Panc1 (cell line): Measurements from ENCODE around the gene SHLD1. TPM values are rescaled to one million over a fixed set of nuclear protein-coding genes. Genes with fewer than 3 reads are reported as not detected.

ENCODE experiments used
- ATAC-seq: fragments of 200-7000 bp; cut with Tn5 transposase; 2 replicates; pipeline ENCODE4 v1.9.1; 2020; ENCODE audit warnings: mild to moderate bottlenecking, moderate library complexity
- BruUV-seq: library from RNA; stranded (reverse); fragments of 400-500 nt; replicated peaks from 2 replicates; lab custom pipeline; 2021; lab: Mats Ljungman, UMichigan
- CTCF ChIA-PET: fragments of 300-600 bp; sonication (Branson Sonifier 250); formaldehyde crosslinking; loops from one replicate; lab custom pipeline; 2022; ENCODE audit warnings: antibody characterized with exemption; lab: Charles Lee
- POLR2A ChIA-PET: fragments of 300-600 bp; sonication (Branson Sonifier 250); formaldehyde crosslinking; loops from one replicate; lab custom pipeline; 2022; ENCODE audit warnings: antibody characterized with exemption; lab: Charles Lee
- DNase-seq: peaks from one replicate; pipeline ENCODE4 v3.0.0-alpha.2; 2010; ENCODE audit warnings: low read depth, low spot score
- H3K27ac ChIP-seq: 2 replicates; pipeline ENCODE4 v1.5.1; 2011; ENCODE audit warnings: mild to moderate bottlenecking, low read length, inconsistent platforms
- H3K27me3 ChIP-seq: fragments of 200-500 bp; sonication (Bioruptor generic); 2 replicates; pipeline ENCODE4 v1.6.0; 2014; ENCODE audit warnings: low read length, inconsistent platforms; ENCODE audit not compliant: control insufficient read depth, insufficient read depth
- H3K36me3 ChIP-seq: fragments of 200-500 bp; sonication (Bioruptor generic); 2 replicates; pipeline ENCODE4 v1.5.1; 2014; ENCODE audit warnings: inconsistent platforms, mild to moderate bottlenecking, low read length, moderate library complexity; ENCODE audit not compliant: control insufficient read depth, insufficient read depth
- H3K4me1 ChIP-seq: 2 replicates; pipeline ENCODE4 v1.5.1; 2011; ENCODE audit warnings: inconsistent platforms, mild to moderate bottlenecking, low read length, moderate library complexity; ENCODE audit not compliant: control insufficient read depth, insufficient read depth
- H3K4me3 ChIP-seq, 2 experiments: 2 replicates each; pipeline ENCODE4 v1.5.1; 2011 to 2012; ENCODE audit warnings: low read depth in 2 of 2, low read length in 2 of 2, mild to moderate bottlenecking in 2 of 2, inconsistent platforms in 1 of 2, moderate library complexity in 1 of 2
- H3K9me3 ChIP-seq: fragments of 200-500 bp; sonication (Bioruptor generic); 2 replicates; pipeline ENCODE4 v1.5.1; 2014; ENCODE audit warnings: low read depth, mild to moderate bottlenecking, inconsistent platforms, low read length, moderate library complexity; ENCODE audit not compliant: control insufficient read depth, insufficient read depth
- POLR2AphosphoS5 ChIP-seq: IDR thresholded peaks from 2 replicates; pipeline ENCODE4 v1.6.1; 2012; ENCODE audit warnings: mild to moderate bottlenecking, low read depth, low read length, moderate library complexity
- SIN3A ChIP-seq: IDR thresholded peaks from 2 replicates; pipeline ENCODE4 v1.6.1; 2012; ENCODE audit warnings: low read depth, mild to moderate bottlenecking, low read length, moderate library complexity, borderline replicate concordance; ENCODE audit not compliant: insufficient read depth
- TCF7L2 ChIP-seq: IDR thresholded peaks from 2 replicates; pipeline ENCODE4 v1.6.1; 2011; ENCODE audit warnings: mild to moderate bottlenecking, low read depth, low read length, inconsistent platforms
- in situ Hi-C: cut with HindIII; loops from 2 replicates; pipeline ENCODE4 v1.10.0; 2016; ENCODE audit warnings: low sequenced_read_pairs, low pct_unique_long_range_greater_than_20kb
- intact Hi-C: fragments of 100-400 bp; cut with micrococcal nuclease; formaldehyde crosslinking; loops from one replicate; pipeline ENCODE4 v1.10.0; 2022; ENCODE audit not compliant: unreplicated experiment
- total RNA-seq: library from RNA; stranded (reverse); gene quantifications from one replicate; pipeline ENCODE4 v1.2.1, GENCODE V29; 2021; ENCODE audit not compliant: unreplicated experiment
- TF ChIP-seq, protein P1 (sequence below), 2 experiments: IDR thresholded peaks; 2 replicates each; pipeline ENCODE4 v1.6.1; 2011 to 2012; ENCODE audit warnings: low read depth in 2 of 2, control low read depth in 1 of 2, low read length in 1 of 2, mild to moderate bottlenecking in 1 of 2, moderate library complexity in 1 of 2; ENCODE audit not compliant: insufficient read depth in 1 of 2
- TF ChIP-seq, protein P2 (sequence below): fragments of 450-650 bp; IDR thresholded peaks from 2 replicates; pipeline ENCODE4 v1.5.1; 2017; ENCODE audit warnings: mild to moderate bottlenecking

SHLD1 gene
- total RNA-seq, 1 experiment from 2014 or later, result 4.3 TPM

DNA sequence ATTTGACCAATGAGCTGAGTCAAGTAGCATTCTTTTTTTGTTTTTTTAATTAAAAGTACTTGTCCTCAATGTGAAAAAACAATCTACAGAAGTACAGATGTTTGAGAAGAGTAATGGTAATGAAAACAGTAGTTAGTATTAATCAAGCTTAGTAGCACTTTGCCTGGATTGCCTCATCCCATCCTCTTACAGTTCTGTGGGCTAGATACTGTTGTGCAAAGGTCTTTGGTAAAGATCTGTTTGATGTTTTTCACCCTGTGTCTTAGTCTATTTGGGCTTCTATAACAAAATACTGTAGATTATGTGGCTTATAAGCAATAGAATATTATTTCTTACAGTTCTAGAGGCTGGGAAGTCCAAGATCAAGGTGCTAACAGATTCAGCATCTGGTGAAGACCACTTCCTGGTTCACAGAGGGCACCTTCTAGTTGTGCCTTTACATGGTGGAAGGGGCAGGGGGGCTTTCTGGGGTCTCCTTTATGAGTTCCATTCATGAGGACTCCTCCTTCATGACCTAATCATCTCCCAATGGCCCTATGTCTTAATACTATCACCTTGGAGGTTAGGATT lies 84.3 kb downstream of the SHLD1 start:
- ATAC-seq (no peak), DNase-seq (no peak)
- ChIA-PET CTCF (no interaction called here), POLR2A (no interaction called here)
- Histone ChIP-seq H3K36me3 (no peaks in the 10 kb centered on the region), H3K27me3 (no peaks in the 10 kb centered on the region), H3K4me1 (no peaks in the 10 kb centered on the region), H3K27ac (no peak overlapping the region), H3K9me3 (no peaks in the 10 kb centered on the region), H3K4me3 (no peak overlapping the region)
- intact Hi-C loops, result no loop called here
- BruUV-seq, result no TSS peak
- TF ChIP-seq TCF7L2 (no peak), POLR2AphosphoS5 (no peak)
- TF ChIP-seq, protein P1, sequence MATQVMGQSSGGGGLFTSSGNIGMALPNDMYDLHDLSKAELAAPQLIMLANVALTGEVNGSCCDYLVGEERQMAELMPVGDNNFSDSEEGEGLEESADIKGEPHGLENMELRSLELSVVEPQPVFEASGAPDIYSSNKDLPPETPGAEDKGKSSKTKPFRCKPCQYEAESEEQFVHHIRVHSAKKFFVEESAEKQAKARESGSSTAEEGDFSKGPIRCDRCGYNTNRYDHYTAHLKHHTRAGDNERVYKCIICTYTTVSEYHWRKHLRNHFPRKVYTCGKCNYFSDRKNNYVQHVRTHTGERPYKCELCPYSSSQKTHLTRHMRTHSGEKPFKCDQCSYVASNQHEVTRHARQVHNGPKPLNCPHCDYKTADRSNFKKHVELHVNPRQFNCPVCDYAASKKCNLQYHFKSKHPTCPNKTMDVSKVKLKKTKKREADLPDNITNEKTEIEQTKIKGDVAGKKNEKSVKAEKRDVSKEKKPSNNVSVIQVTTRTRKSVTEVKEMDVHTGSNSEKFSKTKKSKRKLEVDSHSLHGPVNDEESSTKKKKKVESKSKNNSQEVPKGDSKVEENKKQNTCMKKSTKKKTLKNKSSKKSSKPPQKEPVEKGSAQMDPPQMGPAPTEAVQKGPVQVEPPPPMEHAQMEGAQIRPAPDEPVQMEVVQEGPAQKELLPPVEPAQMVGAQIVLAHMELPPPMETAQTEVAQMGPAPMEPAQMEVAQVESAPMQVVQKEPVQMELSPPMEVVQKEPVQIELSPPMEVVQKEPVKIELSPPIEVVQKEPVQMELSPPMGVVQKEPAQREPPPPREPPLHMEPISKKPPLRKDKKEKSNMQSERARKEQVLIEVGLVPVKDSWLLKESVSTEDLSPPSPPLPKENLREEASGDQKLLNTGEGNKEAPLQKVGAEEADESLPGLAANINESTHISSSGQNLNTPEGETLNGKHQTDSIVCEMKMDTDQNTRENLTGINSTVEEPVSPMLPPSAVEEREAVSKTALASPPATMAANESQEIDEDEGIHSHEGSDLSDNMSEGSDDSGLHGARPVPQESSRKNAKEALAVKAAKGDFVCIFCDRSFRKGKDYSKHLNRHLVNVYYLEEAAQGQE (IDR thresholded peaks at IDR 0.05; ENCODE audit: insufficient read depth in 1 of 2, low read depth in 2 of 2, low read length in 1 of 2), result no peak
- TF ChIP-seq, protein P2, sequence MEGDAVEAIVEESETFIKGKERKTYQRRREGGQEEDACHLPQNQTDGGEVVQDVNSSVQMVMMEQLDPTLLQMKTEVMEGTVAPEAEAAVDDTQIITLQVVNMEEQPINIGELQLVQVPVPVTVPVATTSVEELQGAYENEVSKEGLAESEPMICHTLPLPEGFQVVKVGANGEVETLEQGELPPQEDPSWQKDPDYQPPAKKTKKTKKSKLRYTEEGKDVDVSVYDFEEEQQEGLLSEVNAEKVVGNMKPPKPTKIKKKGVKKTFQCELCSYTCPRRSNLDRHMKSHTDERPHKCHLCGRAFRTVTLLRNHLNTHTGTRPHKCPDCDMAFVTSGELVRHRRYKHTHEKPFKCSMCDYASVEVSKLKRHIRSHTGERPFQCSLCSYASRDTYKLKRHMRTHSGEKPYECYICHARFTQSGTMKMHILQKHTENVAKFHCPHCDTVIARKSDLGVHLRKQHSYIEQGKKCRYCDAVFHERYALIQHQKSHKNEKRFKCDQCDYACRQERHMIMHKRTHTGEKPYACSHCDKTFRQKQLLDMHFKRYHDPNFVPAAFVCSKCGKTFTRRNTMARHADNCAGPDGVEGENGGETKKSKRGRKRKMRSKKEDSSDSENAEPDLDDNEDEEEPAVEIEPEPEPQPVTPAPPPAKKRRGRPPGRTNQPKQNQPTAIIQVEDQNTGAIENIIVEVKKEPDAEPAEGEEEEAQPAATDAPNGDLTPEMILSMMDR, result no peak
- in situ Hi-C loops, result no loop called here

DNA sequence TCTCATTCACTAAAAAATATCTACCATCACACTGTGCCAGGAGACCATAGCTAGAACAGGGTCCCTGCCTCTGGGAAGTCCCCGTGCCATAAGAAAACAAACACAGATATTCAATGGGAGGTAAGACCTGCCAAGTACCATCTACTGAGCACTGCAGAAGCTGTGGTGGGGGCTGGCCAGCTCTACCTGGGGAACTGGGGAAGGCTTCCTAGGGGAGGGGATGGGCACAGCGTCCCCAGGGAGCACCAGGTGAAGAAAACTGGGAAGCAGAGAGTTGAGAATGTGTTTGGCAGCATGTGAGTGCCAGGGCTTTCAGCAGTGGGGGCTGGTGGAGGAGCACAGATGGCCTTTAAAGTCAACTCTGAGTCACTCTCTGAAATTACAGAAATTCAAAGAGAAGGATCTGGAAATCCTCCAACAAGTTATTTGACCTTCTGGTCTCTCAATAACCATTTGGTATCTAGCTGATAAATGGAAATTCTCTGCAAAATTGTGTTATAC lies 85.2 kb downstream of the SHLD1 start:
- ChIA-PET CTCF (interaction anchor here (0.6 kb wide), 1 partner anchor 154 kb away, joined by 9 read pairs; no protein-coding TSS in a partner anchor), POLR2A (no interaction called here)
- Histone ChIP-seq H3K4me1 (no peaks in the 10 kb centered on the region), H3K9me3 (no peaks in the 10 kb centered on the region), H3K36me3 (no peaks in the 10 kb centered on the region), H3K27me3 (no peaks in the 10 kb centered on the region), H3K27ac (no peak overlapping the region), H3K4me3 (no peak overlapping the region)
- intact Hi-C loops, result no loop called here
- in situ Hi-C loops, result no loop called here
- TF ChIP-seq, protein P2, result no peak
- TF ChIP-seq TCF7L2 (no peak), POLR2AphosphoS5 (no peak), SIN3A (no peak)
- TF ChIP-seq, protein P1 (IDR thresholded peaks at IDR 0.05; ENCODE audit: insufficient read depth in 1 of 2, low read depth in 2 of 2, low read length in 1 of 2), result no peak
- no TSS peak for BruUV-seq
- no peak for ATAC-seq
- no peak for DNase-seq
